GM12872 (cell line): ENCODE results near the gene ZMYND12.

ENCODE experiments used
- CTCF ChIP-seq: IDR thresholded peaks from 3 replicates; pipeline ENCODE4 v1.5.1; 2011; ENCODE audit warnings: low read depth, mild to moderate bottlenecking, low read length, moderate library complexity; ENCODE audit not compliant: insufficient read depth

Gene ZMYND12

GRCh38 chr1:42414551-42415496, 41.0 kb downstream of the ZMYND12 start:
- TF ChIP-seq CTCF: no peak

GRCh38 chr1:42403880-42404400, 51.9 kb downstream of the ZMYND12 start:
- no peak for TF ChIP-seq CTCF

GRCh38 chr1:42399315-42400100, 56.3 kb downstream of the ZMYND12 start:
- TF ChIP-seq CTCF: no peak

- TF ChIP-seq CTCF: no peak
Observed at GRCh38 chr1:42392967-42393848, 62.6 kb downstream of the ZMYND12 start.

GRCh38 chr1:42392255-42392654, 63.6 kb downstream of the ZMYND12 start:
- TF ChIP-seq CTCF: no peak

GRCh38 chr1:42386051-42386450, 69.8 kb downstream of the ZMYND12 start:
- TF ChIP-seq CTCF: no peak
